ENCODE results near the gene ACSM5. TPM values are rescaled to one million over a fixed set of nuclear protein-coding genes. Genes with fewer than 3 reads are reported as not detected.
A peak's percentile ranks its signal among the peaks of the same experiment; 100 is the strongest.

Gene ACSM5
- total RNA-seq, 6 experiments from 2014 or later, result 45.8 to 231 (median 151) TPM

DNA sequence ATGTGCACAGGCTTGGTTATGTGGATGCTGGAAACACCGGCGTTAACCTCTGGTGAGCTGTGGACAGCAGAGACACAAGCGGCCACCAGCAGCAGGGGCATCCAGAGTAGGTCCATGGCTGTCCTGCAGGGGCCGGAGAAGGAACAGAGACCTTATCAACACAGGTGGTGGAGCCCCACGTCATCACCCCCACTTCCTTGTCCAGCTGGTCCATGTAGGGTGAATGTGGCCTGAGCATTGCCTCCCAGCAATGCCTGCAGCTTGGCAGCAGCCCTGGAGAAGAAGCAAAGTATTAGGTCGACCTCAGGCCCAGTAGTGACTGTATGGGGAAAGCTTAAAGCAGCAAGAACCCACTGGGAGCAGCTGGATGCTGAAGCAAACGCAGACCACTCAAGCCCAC lies 10.1 kb upstream of the ACSM5 start:
- intact Hi-C loops (cut with DNase I), result no loop called here
- Histone ChIP-seq H3K27me3 (no peaks in the 10 kb centered on the region), H3K4me3 (no peak overlapping the region), H3K27ac (no peak overlapping the region), H3K4me1 (peaks cover 0 to 15% (median 2%) of the 10 kb centered on the region in 4 donors), H3K9me3 (no peaks in the 10 kb centered on the region), H3K36me3 (no peaks in the 10 kb centered on the region)
- WGBS (ENCODE audit: insufficient coverage, low coverage, low lambda C conversion rate, missing lambda C conversion rate), result 63% methylated on average over 5 of the region's 7 CpGs
- no peak for DNase-seq
- no peak for ATAC-seq
- no peak for TF ChIP-seq POLR2A (IDR thresholded peaks at IDR 0.05)
- TF ChIP-seq, protein P1, sequence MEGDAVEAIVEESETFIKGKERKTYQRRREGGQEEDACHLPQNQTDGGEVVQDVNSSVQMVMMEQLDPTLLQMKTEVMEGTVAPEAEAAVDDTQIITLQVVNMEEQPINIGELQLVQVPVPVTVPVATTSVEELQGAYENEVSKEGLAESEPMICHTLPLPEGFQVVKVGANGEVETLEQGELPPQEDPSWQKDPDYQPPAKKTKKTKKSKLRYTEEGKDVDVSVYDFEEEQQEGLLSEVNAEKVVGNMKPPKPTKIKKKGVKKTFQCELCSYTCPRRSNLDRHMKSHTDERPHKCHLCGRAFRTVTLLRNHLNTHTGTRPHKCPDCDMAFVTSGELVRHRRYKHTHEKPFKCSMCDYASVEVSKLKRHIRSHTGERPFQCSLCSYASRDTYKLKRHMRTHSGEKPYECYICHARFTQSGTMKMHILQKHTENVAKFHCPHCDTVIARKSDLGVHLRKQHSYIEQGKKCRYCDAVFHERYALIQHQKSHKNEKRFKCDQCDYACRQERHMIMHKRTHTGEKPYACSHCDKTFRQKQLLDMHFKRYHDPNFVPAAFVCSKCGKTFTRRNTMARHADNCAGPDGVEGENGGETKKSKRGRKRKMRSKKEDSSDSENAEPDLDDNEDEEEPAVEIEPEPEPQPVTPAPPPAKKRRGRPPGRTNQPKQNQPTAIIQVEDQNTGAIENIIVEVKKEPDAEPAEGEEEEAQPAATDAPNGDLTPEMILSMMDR (IDR thresholded peaks at IDR 0.05), result no peak

DNA sequence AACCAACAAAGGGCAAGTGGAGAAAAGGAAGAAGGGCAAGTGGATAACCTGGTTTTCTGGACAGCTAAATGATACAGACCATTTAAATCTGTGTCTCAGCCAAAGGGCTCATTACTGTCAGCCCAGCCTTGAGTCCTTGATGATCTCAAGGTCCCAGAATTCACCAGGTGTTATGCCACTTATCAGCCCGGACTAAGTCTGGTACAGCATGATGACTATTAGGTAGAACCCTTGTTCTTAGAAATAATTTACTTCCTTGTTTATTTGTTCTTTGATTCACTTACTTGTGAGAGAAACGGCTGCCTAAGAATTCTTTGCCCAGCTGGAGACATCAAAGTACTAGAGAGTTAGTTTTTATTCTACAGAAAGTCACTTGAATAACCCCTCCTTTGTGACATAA lies 8.3 kb upstream of the ACSM5 start:
- Histone ChIP-seq H3K9me3 (no peaks in the 10 kb centered on the region), H3K4me3 (no peak overlapping the region), H3K27ac (no peak overlapping the region), H3K4me1 (peaks cover 0 to 8% (median 0%) of the 10 kb centered on the region in 4 donors), H3K36me3 (no peaks in the 10 kb centered on the region), H3K27me3 (no peaks in the 10 kb centered on the region)
- intact Hi-C loops (cut with DNase I), result no loop called here
- TF ChIP-seq, protein P1 (IDR thresholded peaks at IDR 0.05), result no peak
- no peak for TF ChIP-seq POLR2A (IDR thresholded peaks at IDR 0.05)
- WGBS (ENCODE audit: insufficient coverage, low coverage, low lambda C conversion rate, missing lambda C conversion rate), result 58% methylated on average over 2 of the region's 2 CpGs
- ATAC-seq (no peak), DNase-seq (no peak)

DNA sequence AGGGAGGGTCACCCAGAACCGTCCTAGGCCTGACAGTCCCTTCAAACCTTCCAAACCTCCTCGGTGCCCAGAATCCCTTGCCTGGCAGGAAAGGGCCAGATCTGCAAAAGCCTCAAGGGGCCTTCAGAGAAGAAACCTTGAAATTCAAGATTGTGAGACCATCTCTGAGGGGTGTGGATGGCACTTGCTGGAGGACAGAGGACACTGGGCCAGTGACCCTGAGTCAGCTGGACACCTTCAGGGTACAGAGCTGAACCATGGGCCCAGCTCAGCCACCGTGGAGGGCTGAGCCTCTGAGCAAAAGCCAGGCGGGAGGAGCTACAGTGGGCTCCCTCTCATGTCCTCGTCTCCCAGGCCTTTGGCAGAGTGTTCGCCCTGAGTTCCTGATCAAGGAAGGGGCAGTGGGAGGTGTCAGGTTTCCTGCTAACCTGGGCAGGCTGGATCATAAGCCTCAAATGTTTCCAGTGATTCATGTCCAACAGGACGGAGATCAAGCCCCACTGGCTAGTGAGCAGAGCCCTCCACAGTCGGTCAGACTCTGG lies 7.8 kb upstream of the ACSM5 start:
- DNase-seq (no peak), ATAC-seq (no peak)
- Histone ChIP-seq H3K27ac (no peak overlapping the region), H3K36me3 (no peaks in the 10 kb centered on the region), H3K27me3 (no peaks in the 10 kb centered on the region), H3K9me3 (no peaks in the 10 kb centered on the region), H3K4me3 (no peak overlapping the region), H3K4me1 (peaks cover 0 to 8% (median 0%) of the 10 kb centered on the region in 4 donors)
- 92% methylated on average over 3 of the region's 8 CpGs for WGBS (ENCODE audit: insufficient coverage, low coverage, low lambda C conversion rate, missing lambda C conversion rate)
- TF ChIP-seq, protein P1 (IDR thresholded peaks at IDR 0.05), result no peak
- no peak for TF ChIP-seq POLR2A (IDR thresholded peaks at IDR 0.05)
- intact Hi-C loops (cut with DNase I), result no loop called here

DNA sequence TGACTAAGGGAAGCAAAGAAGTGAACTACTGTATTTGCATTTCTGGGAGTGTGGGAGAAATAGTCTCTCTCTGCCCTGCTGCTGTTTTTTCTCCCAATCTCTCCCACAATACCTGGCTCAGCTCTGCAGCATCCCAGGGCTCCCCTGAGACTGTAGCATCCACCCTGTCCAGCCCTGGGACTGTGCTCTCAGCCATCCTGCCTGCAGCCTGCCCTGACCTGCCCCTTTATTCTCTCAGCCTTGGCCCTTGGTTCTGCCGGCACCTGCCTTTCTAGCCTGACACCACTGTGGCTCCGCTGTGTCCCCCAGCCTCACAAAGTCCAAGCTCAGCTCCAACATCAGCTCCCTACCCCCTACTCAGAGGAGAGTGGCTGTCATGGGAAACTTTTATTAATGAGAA lies 6.7 kb upstream of the ACSM5 start:
- Histone ChIP-seq H3K36me3 (no peaks in the 10 kb centered on the region), H3K27ac (no peak overlapping the region), H3K4me1 (peaks cover 0 to 2% (median 0%) of the 10 kb centered on the region in 4 donors), H3K27me3 (no peaks in the 10 kb centered on the region), H3K9me3 (no peaks in the 10 kb centered on the region), H3K4me3 (no peak overlapping the region)
- TF ChIP-seq, protein P1 (IDR thresholded peaks at IDR 0.05), result no peak
- no peak for TF ChIP-seq POLR2A (IDR thresholded peaks at IDR 0.05)
- intact Hi-C loops (cut with DNase I), result no loop called here
- ATAC-seq (peak in 2 of 4 donors; percentile 10 to 17), DNase-seq (no peak)
- WGBS (ENCODE audit: insufficient coverage, low coverage, low lambda C conversion rate, missing lambda C conversion rate), result 100% methylated on average over 2 of the region's 2 CpGs

DNA sequence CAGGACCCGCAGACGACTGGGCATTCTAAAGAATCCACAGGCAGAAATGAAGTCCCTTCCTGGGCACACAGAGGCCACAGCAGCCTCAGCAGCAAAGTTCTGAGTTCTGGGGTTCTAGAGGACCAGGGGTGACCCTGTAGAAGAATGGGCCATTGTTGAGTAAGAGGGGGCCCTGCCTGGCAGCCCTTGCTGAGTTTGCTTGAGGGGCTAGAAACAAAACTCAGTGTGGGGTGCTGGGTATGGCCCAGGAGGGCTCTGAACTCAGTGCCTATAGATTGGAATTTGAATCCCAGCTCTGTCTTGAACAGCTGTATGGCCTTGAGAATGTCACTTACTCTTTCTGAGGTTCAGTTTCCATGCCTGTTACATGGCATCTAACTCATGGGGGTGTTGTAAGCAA lies 4.7 kb upstream of the ACSM5 start, which contains the start of gene PDILT:
Gene PDILT, minus strand, starts transcription at position 101 of the 400 bp plus-strand sequence. CDS start 5,437 bp downstream, outside the sequence.
- intact Hi-C loops (cut with DNase I), result no loop called here
- ATAC-seq (no peak), DNase-seq (no peak)
- H3K4me3 ChIP-seq, result no peak within 1 kb of the TSS
- H3K27ac ChIP-seq, result no peak within 1 kb of the TSS
- H3K36me3 ChIP-seq, result no peaks in the 10 kb centered on the region
- no peaks in the 10 kb centered on the region for H3K27me3 ChIP-seq
- no CpG with 5 or more reads among the region's 2 CpGs for WGBS (ENCODE audit: insufficient coverage, low coverage, low lambda C conversion rate, missing lambda C conversion rate)
- no peaks in the 10 kb centered on the region for H3K9me3 ChIP-seq
- no peaks in the 10 kb centered on the region for H3K4me1 ChIP-seq
- no peak for TF ChIP-seq POLR2A (IDR thresholded peaks at IDR 0.05)
- TF ChIP-seq, protein P1 (IDR thresholded peaks at IDR 0.05), result no peak
